Activated CD4-positive, alpha-beta T cell treated with anti-CD3 and anti-CD28 coated beads, Interleukin-2, amount 10 ng/mL, durations not matched to agents 7 days and 5 days (primary cell): ENCODE results near the gene METTL21A. TPM values are rescaled to one million over a fixed set of nuclear protein-coding genes. Genes with fewer than 3 reads are reported as not detected.
A peak's percentile ranks its signal among the peaks of the same experiment; 100 is the strongest.

Experiments used
- CTCF ChIA-PET: fragments of 350-600 bp; sonication (Branson Sonifier 250); formaldehyde crosslinking; loops from one replicate; lab custom pipeline; 2021; ENCODE audit warnings: antibody characterized with exemption; lab: Charles Lee
- POLR2A ChIA-PET: fragments of 350-600 bp; sonication (Branson Sonifier 250); formaldehyde crosslinking; loops from one replicate; lab custom pipeline; 2021; ENCODE audit warnings: antibody characterized with exemption; lab: Charles Lee
- DNase-seq: peaks from one replicate; pipeline ENCODE4 v3.0.0-alpha.2; 2020
- H3K27ac Mint-ChIP-seq: one replicate; pipeline ENCODE4 v1.8.0; 2021; ENCODE audit warnings: mild to moderate bottlenecking, moderate library complexity, mixed read lengths
- H3K27me3 Mint-ChIP-seq: one replicate; pipeline ENCODE4 v1.8.0; 2021; ENCODE audit warnings: mixed read lengths
- H3K36me3 Mint-ChIP-seq: one replicate; pipeline ENCODE4 v1.8.0; 2021; ENCODE audit warnings: low read depth, mixed read lengths
- H3K4me1 Mint-ChIP-seq: one replicate; pipeline ENCODE4 v1.8.0; 2021; ENCODE audit warnings: mixed read lengths
- H3K4me3 Mint-ChIP-seq: one replicate; pipeline ENCODE4 v1.8.0; 2021; ENCODE audit warnings: mild to moderate bottlenecking, moderate library complexity, mixed read lengths
- H3K9me3 Mint-ChIP-seq: one replicate; pipeline ENCODE4 v1.8.0; 2021; ENCODE audit warnings: mixed read lengths
- total RNA-seq, 2 experiments: library from RNA; stranded (reverse); gene quantifications; one replicate each; pipeline ENCODE4 v1.2.3, GENCODE V29; 2021

The METTL21A gene
- total RNA-seq, 2 experiments from 2014 or later, result 18.8 to 19.3 TPM

DNA sequence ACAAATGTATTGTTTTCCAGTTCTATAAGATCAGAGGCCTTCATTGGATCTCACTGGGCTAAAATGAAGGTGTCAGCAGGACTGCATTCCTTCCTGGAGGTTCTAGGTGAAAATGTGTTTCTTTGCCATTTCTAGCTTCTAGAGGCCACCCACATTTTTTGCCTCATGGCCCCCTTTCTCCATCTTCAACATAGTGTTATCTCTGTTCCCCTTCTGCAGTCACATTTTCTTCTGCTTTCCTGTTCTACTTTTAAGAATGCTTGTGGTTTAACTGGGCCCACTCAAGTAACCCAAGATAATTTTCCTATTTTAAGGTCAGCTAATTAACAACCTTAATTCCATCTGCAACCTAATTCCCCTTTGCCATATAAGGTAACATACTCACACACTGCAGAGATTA is 36.1 kb downstream of the METTL21A start:
- Mint-ChIP-seq H3K4me3 (no peak overlapping the region), H3K9me3 (peaks cover 27% of the 10 kb centered on the region), H3K27ac (no peak overlapping the region), H3K36me3 (peaks cover 86% of the 10 kb centered on the region), H3K4me1 (peaks cover 4% of the 10 kb centered on the region), H3K27me3 (no peaks in the 10 kb centered on the region)
- DNase-seq, result no peak
- CTCF ChIA-PET, result no interaction called here
- POLR2A ChIA-PET, result no interaction called here

DNA sequence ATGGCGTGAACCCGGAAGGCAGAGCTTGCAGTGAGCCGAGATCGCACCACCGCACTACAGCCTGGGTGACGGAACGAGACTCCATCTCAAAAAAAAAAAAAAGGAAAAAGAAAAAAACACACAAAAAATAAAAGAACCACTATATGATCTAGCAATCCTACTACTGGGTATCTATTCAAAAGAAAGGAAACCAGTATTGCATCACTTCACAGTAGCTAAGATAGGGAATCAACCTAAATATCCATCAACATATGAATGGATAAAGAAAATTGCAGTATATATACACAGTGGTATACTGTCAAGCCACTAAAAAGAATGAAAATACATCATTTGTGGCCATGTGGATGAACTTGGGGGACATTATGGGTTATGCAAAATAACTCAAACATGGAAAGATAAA is 37.9 kb downstream of the METTL21A start:
- POLR2A ChIA-PET, result no interaction called here

DNA sequence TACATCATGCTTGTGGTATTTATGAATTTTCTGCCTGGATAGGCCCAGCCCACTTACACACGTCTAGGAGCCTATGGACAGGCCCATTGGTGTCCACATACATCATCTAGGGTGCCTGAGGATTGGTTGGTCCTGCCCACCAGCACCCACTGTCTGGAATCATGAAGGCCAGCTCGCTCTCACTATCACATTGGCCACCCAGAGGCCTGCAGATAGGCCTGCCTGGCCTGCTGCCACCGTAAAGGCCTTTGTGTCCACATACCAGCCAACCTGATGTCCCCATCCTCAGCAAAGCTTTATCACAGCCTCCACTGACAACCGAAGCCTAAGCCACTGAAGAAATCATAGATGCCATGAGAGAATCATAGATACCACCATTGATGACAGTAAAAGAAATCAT is 40.2 kb downstream of the METTL21A start:
- Mint-ChIP-seq H3K4me1 (no peaks in the 10 kb centered on the region), H3K27me3 (no peaks in the 10 kb centered on the region), H3K36me3 (peaks cover 80% of the 10 kb centered on the region), H3K4me3 (no peak overlapping the region), H3K9me3 (peaks cover 16% of the 10 kb centered on the region), H3K27ac (no peak overlapping the region)
- POLR2A ChIA-PET, result interaction anchor here (0.8 kb wide), 1 partner anchor 52 kb away, joined by 3 read pairs; no protein-coding TSS in a partner anchor
- no peak for DNase-seq
- CTCF ChIA-PET, result interaction anchor here (1.2 kb wide), 1 partner anchor 35 kb away, joined by 3 read pairs; no protein-coding TSS in a partner anchor

More for the DNA sequence above, 37.9 kb downstream of the METTL21A start:
- no peak overlapping the region for H3K27ac Mint-ChIP-seq
- peaks cover 22% of the 10 kb centered on the region for H3K9me3 Mint-ChIP-seq
- DNase-seq, result no peak
- no peaks in the 10 kb centered on the region for H3K27me3 Mint-ChIP-seq
- no peaks in the 10 kb centered on the region for H3K4me1 Mint-ChIP-seq
- H3K36me3 Mint-ChIP-seq, result peaks cover 92% of the 10 kb centered on the region
- no peak overlapping the region for H3K4me3 Mint-ChIP-seq
- CTCF ChIA-PET, result no interaction called here

- H3K9me3 Mint-ChIP-seq, result no peaks in the 10 kb centered on the region
- no peaks in the 10 kb centered on the region for H3K27me3 Mint-ChIP-seq
- DNase-seq, result no peak
- H3K4me3 Mint-ChIP-seq, result no peak overlapping the region
- POLR2A ChIA-PET, result no interaction called here
- H3K4me1 Mint-ChIP-seq, result no peaks in the 10 kb centered on the region
- H3K27ac Mint-ChIP-seq, result peak overlapping the region; percentile 19
- CTCF ChIA-PET, result interaction anchor here (1.1 kb wide), 1 partner anchor 11 kb away, joined by 3 read pairs; no protein-coding TSS in a partner anchor
- H3K36me3 Mint-ChIP-seq, result peaks cover 57% of the 10 kb centered on the region
Measured at GRCh38 chr2:207571370-207571769, 53.8 kb downstream of the METTL21A start.

DNA sequence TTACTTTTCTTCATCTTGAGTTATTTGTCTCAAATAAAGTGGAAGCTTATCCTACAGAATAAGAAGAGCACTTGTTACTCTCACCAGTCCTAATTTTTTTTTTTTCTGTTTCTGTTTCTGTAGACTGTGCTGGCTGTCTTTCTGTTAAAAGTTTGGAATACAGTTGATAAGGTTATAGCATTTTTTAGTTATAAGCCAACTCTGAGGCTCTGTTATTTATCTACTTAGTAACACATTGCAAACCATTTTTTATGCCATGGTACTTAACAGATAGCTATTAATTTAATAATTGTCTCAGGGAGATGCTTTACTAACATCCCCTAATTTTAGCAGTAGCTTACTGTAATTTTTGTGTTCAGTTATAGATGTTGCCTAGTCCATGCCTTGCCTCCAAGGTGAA is 57.5 kb downstream of the METTL21A start:
- H3K9me3 Mint-ChIP-seq, result no peaks in the 10 kb centered on the region
- no peak for DNase-seq
- no peak overlapping the region for H3K27ac Mint-ChIP-seq
- H3K4me1 Mint-ChIP-seq, result no peaks in the 10 kb centered on the region
- no peaks in the 10 kb centered on the region for H3K27me3 Mint-ChIP-seq
- ChIA-PET CTCF (no interaction called here), POLR2A (interaction anchor here (0.6 kb wide), 1 partner anchor 458 kb away, joined by 3 read pairs; the partner anchor contains the start of gene PLEKHM3)
- no peak overlapping the region for H3K4me3 Mint-ChIP-seq
- peaks cover 46% of the 10 kb centered on the region for H3K36me3 Mint-ChIP-seq

GRCh38 chr2:207565736-207566500 is 59.3 kb downstream of the METTL21A start:
- ChIA-PET POLR2A (no interaction called here), CTCF (interaction anchor here (0.6 kb wide), 2 partner anchors 14 to 150 kb away, joined by 5 to 8 read pairs; no protein-coding TSS in a partner anchor)
- H3K4me3 Mint-ChIP-seq, result no peak overlapping the region
- no peaks in the 10 kb centered on the region for H3K9me3 Mint-ChIP-seq
- H3K36me3 Mint-ChIP-seq, result peaks cover 52% of the 10 kb centered on the region
- H3K4me1 Mint-ChIP-seq, result no peaks in the 10 kb centered on the region
- H3K27me3 Mint-ChIP-seq, result no peaks in the 10 kb centered on the region
- no peak overlapping the region for H3K27ac Mint-ChIP-seq
- DNase-seq, result no peak

Other genes with a start within 250 kb of the METTL21A start
- gene CREB1, start 95.4 kb downstream of the METTL21A start, total RNA-seq, result 100 to 1,000 TPM in 1 of 2 experiments, 10 to 100 TPM in 1; 92.5 to 118 TPM
- gene CCNYL1, start 86.2 kb upstream of the METTL21A start, total RNA-seq, result 1 to 10 TPM; 5.1 to 6.9 TPM
- gene FZD5, start 144.5 kb upstream of the METTL21A start, total RNA-seq, result under 1 TPM; 0.25 to 0.35 TPM